Lower lobe of right lung (tissue), 2 donors: ENCODE measurements around the gene AKAP12. TPM values are rescaled to one million over a fixed set of nuclear protein-coding genes. Genes with fewer than 3 reads are reported as not detected.

ENCODE experiments used
- ATAC-seq, 2 donors: fragments of 200-7000 bp; cut with Tn5 transposase; one replicate each; pipeline ENCODE4 v1.9.1; 2020 to 2022; ENCODE audit warnings: mild to moderate bottlenecking in 2 of 2, moderate library complexity in 2 of 2
- DNase-seq: peaks from one replicate; pipeline ENCODE4 v3.0.0-alpha.2; 2020
- H3K27ac ChIP-seq: fragments of 200-600 bp; one replicate; pipeline ENCODE4 v1.8.0; 2022
- H3K27me3 ChIP-seq: fragments of 200-600 bp; one replicate; pipeline ENCODE4 v1.8.0; 2022; ENCODE audit warnings: low read depth
- H3K36me3 ChIP-seq: fragments of 200-600 bp; one replicate; pipeline ENCODE4 v1.8.0; 2022; ENCODE audit warnings: mild to moderate bottlenecking
- H3K4me1 ChIP-seq: fragments of 200-600 bp; one replicate; pipeline ENCODE4 v1.8.0; 2022
- H3K4me3 ChIP-seq: fragments of 200-600 bp; one replicate; pipeline ENCODE4 v1.8.0; 2022; ENCODE audit warnings: mild to moderate bottlenecking
- H3K9me3 ChIP-seq: fragments of 200-600 bp; one replicate; pipeline ENCODE4 v1.8.0; 2022
- intact Hi-C: fragments of 100-400 bp; cut with DNase I; formaldehyde crosslinking; loops from one replicate; pipeline ENCODE4 v1.11.0; 2022
- total RNA-seq: library from RNA; stranded (reverse); fragmentation: NEBNext Ultra II Directional; extraction: Animal tissue kit (Norgen Biotek cat#: 25700); gene quantifications from one replicate; pipeline ENCODE4 v1.2.1, GENCODE V29; 2021
- TF ChIP-seq, protein P1 (sequence below): fragments of 200-600 bp; IDR thresholded peaks from one replicate; pipeline ENCODE4 v1.8.0; 2022; ENCODE audit warnings: antibody characterized with exemption, mild to moderate bottlenecking
- donor health status: DM: no; HTN: yes; CAD: no; lungs with severe emphysema.

AKAP12 gene
- total RNA-seq, 1 donor from 2014 or later, result 38.8 TPM

DNA sequence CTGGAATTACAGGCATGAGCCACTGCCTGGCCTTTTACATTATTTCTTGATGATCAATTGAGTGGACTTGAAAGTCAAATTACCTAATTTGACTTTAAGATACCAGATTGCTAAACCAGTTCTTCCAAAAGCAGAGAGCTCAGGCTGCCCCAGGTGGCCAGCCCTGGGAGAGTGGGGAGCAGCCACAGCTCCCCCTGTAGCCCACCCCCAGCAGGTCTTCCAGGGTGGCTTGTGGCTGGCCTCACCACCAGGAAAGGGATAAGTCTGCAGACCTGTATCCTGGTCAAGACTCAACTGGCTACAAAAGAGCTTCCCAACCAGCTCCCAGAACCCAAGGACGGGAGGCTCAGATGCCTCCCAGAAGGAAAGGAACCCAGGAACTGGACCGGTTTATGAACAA lies 23.8 kb upstream of the AKAP12 start:
- intact Hi-C loops, result no loop called here
- no peaks in the 10 kb centered on the region for H3K27me3 ChIP-seq
- H3K36me3 ChIP-seq, result no peaks in the 10 kb centered on the region
- TF ChIP-seq, protein P1, sequence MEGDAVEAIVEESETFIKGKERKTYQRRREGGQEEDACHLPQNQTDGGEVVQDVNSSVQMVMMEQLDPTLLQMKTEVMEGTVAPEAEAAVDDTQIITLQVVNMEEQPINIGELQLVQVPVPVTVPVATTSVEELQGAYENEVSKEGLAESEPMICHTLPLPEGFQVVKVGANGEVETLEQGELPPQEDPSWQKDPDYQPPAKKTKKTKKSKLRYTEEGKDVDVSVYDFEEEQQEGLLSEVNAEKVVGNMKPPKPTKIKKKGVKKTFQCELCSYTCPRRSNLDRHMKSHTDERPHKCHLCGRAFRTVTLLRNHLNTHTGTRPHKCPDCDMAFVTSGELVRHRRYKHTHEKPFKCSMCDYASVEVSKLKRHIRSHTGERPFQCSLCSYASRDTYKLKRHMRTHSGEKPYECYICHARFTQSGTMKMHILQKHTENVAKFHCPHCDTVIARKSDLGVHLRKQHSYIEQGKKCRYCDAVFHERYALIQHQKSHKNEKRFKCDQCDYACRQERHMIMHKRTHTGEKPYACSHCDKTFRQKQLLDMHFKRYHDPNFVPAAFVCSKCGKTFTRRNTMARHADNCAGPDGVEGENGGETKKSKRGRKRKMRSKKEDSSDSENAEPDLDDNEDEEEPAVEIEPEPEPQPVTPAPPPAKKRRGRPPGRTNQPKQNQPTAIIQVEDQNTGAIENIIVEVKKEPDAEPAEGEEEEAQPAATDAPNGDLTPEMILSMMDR, result no peak
- H3K4me3 ChIP-seq, result no peak overlapping the region
- H3K27ac ChIP-seq, result no peak overlapping the region
- no peaks in the 10 kb centered on the region for H3K9me3 ChIP-seq
- DNase-seq (no peak), ATAC-seq (no peak)
- H3K4me1 ChIP-seq, result no peaks in the 10 kb centered on the region

DNA sequence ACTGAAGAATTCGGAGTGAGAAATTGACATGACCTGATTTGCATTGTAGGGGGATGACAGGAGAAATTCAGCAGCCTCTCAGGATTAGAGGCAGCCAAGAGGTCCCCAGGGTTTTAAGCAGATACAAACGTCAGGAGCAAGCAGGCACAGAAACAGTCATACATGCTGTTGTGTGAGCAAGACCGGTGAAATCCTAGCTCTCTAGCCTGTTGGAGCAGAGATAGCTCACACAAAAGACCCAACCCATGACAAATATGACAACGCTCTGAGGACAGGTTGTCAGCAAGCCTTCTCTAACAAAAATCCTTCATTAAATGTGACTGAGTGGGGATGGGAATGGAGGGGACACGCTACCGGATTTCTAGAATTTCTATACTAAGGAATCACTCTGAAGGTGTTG lies 23.0 kb upstream of the AKAP12 start:
- H3K9me3 ChIP-seq, result no peaks in the 10 kb centered on the region
- TF ChIP-seq, protein P1, result no peak
- no peak for DNase-seq
- no peaks in the 10 kb centered on the region for H3K36me3 ChIP-seq
- no peaks in the 10 kb centered on the region for H3K4me1 ChIP-seq
- intact Hi-C loops, result no loop called here
- no peaks in the 10 kb centered on the region for H3K27me3 ChIP-seq
- ATAC-seq, result no peak
- no peak overlapping the region for H3K27ac ChIP-seq
- no peak overlapping the region for H3K4me3 ChIP-seq

DNA sequence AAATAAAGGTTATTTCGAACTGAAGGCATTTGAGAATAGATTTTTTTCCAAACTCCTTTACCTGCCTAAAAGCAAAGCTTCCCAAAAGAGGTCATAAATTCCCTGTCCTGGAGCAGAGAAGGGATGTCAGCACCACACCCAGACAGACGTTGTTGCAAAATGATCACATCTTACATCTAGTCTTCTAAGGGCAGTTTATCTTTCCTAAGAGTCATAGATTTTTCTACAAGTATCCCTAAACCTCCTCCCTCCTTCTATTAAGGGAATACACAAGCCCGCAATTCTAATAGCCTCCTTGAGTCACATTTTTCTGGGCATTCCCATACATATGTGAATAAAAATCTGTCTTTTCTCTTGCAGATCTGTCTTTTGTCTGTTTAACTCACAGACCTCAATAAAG lies 20.6 kb upstream of the AKAP12 start:
- no peak for ATAC-seq
- intact Hi-C loops, result no loop called here
- TF ChIP-seq, protein P1, result no peak

DNA sequence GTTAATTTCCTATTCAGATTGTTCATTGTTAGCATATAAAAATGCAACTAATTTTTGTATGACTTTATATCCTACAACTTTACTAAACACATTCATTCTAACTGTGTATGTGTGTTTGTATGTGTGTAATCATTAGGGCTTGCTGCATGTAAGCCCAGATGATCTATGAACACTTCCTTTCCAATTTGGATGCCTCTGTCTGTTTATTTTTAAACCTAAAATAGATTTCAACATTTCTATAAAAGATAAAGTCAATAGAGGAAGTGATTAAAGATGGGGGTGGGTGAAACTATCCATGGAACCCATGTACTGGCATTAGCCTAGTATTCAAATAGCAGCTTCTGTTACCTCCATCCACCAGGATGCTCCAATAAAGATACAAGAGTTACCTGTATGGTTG lies 15.7 kb upstream of the AKAP12 start:
- no peaks in the 10 kb centered on the region for H3K4me1 ChIP-seq
- DNase-seq (no peak), ATAC-seq (no peak)
- TF ChIP-seq, protein P1, result no peak
- no peak overlapping the region for H3K27ac ChIP-seq
- H3K36me3 ChIP-seq, result no peaks in the 10 kb centered on the region
- no peaks in the 10 kb centered on the region for H3K27me3 ChIP-seq
- H3K4me3 ChIP-seq, result no peak overlapping the region
- intact Hi-C loops, result no loop called here
- no peaks in the 10 kb centered on the region for H3K9me3 ChIP-seq

More for the DNA sequence above, 20.6 kb upstream of the AKAP12 start:
- H3K4me1 ChIP-seq, result no peaks in the 10 kb centered on the region
- H3K36me3 ChIP-seq, result no peaks in the 10 kb centered on the region
- H3K9me3 ChIP-seq, result no peaks in the 10 kb centered on the region
- no peaks in the 10 kb centered on the region for H3K27me3 ChIP-seq
- no peak overlapping the region for H3K27ac ChIP-seq
- no peak for DNase-seq
- no peak overlapping the region for H3K4me3 ChIP-seq

DNA sequence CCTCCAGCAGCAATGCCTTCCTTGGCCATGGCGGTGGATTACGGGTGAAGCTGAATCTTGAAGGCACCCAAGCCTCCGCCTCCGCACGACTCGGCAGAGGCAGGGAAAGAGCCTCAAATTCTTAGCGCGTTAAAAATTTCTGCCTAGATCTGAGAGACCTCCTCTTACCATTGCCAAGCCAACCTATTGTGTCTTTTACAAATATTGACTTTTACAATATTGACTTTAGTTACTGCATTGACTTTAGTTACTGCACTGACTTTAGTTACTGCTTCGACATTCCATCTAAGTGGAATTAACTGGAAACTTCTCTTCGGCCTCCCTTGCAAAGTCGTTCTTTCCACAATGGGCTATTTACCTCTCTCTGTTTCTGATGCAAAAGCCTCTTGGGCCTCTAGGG lies 13.8 kb upstream of the AKAP12 start:
- intact Hi-C loops, result no loop called here
- Histone ChIP-seq H3K4me1 (no peaks in the 10 kb centered on the region), H3K27ac (no peak overlapping the region), H3K9me3 (no peaks in the 10 kb centered on the region), H3K4me3 (no peak overlapping the region), H3K27me3 (no peaks in the 10 kb centered on the region), H3K36me3 (no peaks in the 10 kb centered on the region)
- DNase-seq, result no peak
- TF ChIP-seq, protein P1, result no peak
- no peak for ATAC-seq
